Measurements from ENCODE around the gene GPC3. TPM values are rescaled to one million over a fixed set of nuclear protein-coding genes. Genes with fewer than 3 reads are reported as not detected.

Gene GPC3
- total and polyA plus RNA-seq, 2 experiments from 2014 or later, result 36.8 to 60.1 TPM

DNA sequence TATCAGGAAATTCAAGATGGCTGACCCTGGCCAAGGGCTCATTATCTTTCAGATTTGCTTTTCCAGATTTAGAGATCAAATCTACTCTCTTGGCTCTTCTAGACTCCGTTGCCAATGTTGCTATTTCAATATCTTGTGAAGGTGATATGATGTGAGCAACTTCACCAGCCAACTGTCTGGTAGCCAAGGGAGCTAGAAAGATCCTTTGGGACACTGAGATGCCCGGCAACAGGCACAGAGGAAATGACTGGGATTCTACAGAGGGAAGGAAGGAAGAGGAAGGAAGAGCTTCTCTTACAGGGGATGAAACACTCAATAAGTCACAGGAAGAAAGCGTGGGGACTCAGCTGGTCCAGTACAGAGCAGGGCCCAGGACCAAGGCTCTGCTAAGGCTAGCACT lies 448.3 kb downstream of the GPC3 start:
- no peak for ATAC-seq

More for the DNA sequence above, 448.3 kb downstream of the GPC3 start:
- no peaks in the 10 kb centered on the region for H3K27me3 ChIP-seq (ENCODE audit: insufficient read depth)
- peaks cover 2% of the 10 kb centered on the region for H3K27me3 Mint-ChIP-seq (ENCODE audit: insufficient read depth, low read depth, poor library complexity)
- H3F3A ChIP-seq (replicated peaks; ENCODE audit: low read depth), result no peaks in the 10 kb centered on the region
- H3K36me3 Mint-ChIP-seq (ENCODE audit: low read depth), result peaks cover 8% of the 10 kb centered on the region
- no peak overlapping the region for H3K4me3 ChIP-seq
- H3K4me3 Mint-ChIP-seq, result no peak overlapping the region; the same call in 2 of the 3 replicates
- H2AFZ ChIP-seq, result no peak overlapping the region
- TF ChIP-seq, protein P1, sequence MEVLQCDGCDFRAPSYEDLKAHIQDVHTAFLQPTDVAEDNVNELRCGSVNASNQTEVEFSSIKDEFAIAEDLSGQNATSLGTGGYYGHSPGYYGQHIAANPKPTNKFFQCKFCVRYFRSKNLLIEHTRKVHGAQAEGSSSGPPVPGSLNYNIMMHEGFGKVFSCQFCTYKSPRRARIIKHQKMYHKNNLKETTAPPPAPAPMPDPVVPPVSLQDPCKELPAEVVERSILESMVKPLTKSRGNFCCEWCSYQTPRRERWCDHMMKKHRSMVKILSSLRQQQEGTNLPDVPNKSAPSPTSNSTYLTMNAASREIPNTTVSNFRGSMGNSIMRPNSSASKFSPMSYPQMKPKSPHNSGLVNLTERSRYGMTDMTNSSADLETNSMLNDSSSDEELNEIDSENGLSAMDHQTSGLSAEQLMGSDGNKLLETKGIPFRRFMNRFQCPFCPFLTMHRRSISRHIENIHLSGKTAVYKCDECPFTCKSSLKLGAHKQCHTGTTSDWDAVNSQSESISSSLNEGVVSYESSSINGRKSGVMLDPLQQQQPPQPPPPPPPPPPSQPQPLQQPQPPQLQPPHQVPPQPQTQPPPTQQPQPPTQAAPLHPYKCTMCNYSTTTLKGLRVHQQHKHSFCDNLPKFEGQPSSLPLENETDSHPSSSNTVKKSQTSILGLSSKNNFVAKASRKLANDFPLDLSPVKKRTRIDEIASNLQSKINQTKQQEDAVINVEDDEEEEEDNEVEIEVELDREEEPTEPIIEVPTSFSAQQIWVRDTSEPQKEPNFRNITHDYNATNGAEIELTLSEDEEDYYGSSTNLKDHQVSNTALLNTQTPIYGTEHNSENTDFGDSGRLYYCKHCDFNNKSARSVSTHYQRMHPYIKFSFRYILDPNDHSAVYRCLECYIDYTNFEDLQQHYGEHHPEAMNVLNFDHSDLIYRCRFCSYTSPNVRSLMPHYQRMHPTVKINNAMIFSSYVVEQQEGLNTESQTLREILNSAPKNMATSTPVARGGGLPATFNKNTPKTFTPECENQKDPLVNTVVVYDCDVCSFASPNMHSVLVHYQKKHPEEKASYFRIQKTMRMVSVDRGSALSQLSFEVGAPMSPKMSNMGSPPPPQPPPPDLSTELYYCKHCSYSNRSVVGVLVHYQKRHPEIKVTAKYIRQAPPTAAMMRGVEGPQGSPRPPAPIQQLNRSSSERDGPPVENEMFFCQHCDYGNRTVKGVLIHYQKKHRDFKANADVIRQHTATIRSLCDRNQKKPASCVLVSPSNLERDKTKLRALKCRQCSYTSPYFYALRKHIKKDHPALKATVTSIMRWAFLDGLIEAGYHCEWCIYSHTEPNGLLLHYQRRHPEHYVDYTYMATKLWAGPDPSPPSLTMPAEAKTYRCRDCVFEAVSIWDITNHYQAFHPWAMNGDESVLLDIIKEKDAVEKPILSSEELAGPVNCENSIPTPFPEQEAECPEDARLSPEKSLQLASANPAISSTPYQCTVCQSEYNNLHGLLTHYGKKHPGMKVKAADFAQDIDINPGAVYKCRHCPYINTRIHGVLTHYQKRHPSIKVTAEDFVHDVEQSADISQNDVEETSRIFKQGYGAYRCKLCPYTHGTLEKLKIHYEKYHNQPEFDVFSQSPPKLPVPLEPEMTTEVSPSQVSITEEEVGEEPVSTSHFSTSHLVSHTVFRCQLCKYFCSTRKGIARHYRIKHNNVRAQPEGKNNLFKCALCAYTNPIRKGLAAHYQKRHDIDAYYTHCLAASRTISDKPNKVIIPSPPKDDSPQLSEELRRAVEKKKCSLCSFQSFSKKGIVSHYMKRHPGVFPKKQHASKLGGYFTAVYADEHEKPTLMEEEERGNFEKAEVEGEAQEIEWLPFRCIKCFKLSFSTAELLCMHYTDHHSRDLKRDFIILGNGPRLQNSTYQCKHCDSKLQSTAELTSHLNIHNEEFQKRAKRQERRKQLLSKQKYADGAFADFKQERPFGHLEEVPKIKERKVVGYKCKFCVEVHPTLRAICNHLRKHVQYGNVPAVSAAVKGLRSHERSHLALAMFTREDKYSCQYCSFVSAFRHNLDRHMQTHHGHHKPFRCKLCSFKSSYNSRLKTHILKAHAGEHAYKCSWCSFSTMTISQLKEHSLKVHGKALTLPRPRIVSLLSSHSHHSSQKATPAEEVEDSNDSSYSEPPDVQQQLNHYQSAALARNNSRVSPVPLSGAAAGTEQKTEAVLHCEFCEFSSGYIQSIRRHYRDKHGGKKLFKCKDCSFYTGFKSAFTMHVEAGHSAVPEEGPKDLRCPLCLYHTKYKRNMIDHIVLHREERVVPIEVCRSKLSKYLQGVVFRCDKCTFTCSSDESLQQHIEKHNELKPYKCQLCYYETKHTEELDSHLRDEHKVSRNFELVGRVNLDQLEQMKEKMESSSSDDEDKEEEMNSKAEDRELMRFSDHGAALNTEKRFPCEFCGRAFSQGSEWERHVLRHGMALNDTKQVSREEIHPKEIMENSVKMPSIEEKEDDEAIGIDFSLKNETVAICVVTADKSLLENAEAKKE (CRISPR knock-in tag; IDR thresholded peaks at IDR 0.05), result no peak
- TF ChIP-seq, protein P2, sequence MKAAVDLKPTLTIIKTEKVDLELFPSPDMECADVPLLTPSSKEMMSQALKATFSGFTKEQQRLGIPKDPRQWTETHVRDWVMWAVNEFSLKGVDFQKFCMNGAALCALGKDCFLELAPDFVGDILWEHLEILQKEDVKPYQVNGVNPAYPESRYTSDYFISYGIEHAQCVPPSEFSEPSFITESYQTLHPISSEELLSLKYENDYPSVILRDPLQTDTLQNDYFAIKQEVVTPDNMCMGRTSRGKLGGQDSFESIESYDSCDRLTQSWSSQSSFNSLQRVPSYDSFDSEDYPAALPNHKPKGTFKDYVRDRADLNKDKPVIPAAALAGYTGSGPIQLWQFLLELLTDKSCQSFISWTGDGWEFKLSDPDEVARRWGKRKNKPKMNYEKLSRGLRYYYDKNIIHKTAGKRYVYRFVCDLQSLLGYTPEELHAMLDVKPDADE (IDR thresholded peaks at IDR 0.05), result no peak
- TF ChIP-seq EZH2 (IDR thresholded peaks at IDR 0.05; ENCODE audit: low read depth, unreplicated experiment), result no peak
- TF ChIP-seq, protein P3, sequence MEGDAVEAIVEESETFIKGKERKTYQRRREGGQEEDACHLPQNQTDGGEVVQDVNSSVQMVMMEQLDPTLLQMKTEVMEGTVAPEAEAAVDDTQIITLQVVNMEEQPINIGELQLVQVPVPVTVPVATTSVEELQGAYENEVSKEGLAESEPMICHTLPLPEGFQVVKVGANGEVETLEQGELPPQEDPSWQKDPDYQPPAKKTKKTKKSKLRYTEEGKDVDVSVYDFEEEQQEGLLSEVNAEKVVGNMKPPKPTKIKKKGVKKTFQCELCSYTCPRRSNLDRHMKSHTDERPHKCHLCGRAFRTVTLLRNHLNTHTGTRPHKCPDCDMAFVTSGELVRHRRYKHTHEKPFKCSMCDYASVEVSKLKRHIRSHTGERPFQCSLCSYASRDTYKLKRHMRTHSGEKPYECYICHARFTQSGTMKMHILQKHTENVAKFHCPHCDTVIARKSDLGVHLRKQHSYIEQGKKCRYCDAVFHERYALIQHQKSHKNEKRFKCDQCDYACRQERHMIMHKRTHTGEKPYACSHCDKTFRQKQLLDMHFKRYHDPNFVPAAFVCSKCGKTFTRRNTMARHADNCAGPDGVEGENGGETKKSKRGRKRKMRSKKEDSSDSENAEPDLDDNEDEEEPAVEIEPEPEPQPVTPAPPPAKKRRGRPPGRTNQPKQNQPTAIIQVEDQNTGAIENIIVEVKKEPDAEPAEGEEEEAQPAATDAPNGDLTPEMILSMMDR (conservative IDR thresholded peaks at IDR 0.05; ENCODE audit: low read depth in 2 of 2), result no peak
- TF ChIP-seq EZH2phosphoT487 (IDR thresholded peaks at IDR 0.05; ENCODE audit: unreplicated experiment), result no peak
- no peak for TF ChIP-seq ZNF114 (CRISPR knock-in tag; IDR thresholded peaks at IDR 0.05)
- peaks cover 5% of the 10 kb centered on the region for H3K4me1 Mint-ChIP-seq
- no peaks in the 10 kb centered on the region for H4K20me1 ChIP-seq (replicated peaks; ENCODE audit: insufficient read depth)
- no peak overlapping the region for H3K27ac ChIP-seq (ENCODE audit: low read depth)
- no peaks in the 10 kb centered on the region for H3K9me3 Mint-ChIP-seq
- no peaks in the 10 kb centered on the region for H3K9me2 ChIP-seq (ENCODE audit: insufficient read depth)
- no peak overlapping the region for H3K4me2 ChIP-seq
- H3K27ac Mint-ChIP-seq, result no peak overlapping the region
- H3K4me1 ChIP-seq (ENCODE audit: insufficient read depth), result peaks cover 4% of the 10 kb centered on the region; the same call in 1 of the 2 replicates
- no peaks in the 10 kb centered on the region for H3K36me3 ChIP-seq (ENCODE audit: insufficient read depth)
- no peak for DNase-seq (ENCODE audit: low spot score)
- no peaks in the 10 kb centered on the region for H3K79me2 ChIP-seq (replicated peaks; ENCODE audit: insufficient read depth)

Measured in GM23338 (cell line).